Measurements from ENCODE around the gene CLINT1. TPM values are rescaled to one million over a fixed set of nuclear protein-coding genes. Genes with fewer than 3 reads are reported as not detected.
"Not testable (repeated sequence)": the region's sequence is repeated elsewhere in the genome, so short reads cannot be mapped to it uniquely, and the experiment has no call there.

Gene CLINT1
- 92.4 and 131 TPM in 2 replicates for total RNA-seq

DNA sequence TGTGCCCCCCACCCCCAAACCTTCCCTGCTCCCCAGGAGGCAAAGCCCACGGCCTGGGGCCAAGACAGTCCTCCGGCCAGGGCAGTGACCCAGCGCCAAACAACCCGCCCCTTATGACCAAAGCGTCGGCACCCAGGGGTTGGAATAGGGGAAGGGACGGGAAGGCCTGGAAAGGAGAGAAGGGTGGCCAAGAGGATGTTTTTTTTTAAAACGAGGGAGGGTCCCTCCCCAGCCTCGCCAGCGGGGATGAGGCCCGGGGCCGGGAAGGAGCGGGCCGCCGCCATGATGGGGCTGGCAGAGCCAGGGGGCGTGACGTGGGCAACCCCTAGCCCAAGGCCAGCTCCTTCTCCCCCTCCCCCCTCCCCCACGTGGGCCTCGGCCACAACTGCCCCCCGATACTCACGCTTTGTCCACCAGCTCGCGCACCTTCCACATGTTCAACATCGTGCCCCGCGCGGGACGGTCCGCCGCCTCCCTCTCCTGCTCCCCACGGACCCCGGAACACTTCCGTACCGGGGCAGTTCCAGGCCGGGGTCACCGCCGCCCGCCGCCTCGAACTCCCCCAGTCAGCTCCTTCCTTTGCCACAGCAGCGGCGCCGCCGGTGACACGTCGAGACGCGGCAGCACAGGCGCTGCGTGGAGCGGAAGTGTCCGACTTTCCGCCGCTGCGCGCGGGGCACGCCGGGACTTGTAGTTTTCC, at the start of gene CLINT1:
Gene CLINT1 (minus strand): TSS at position 619 of the 700 bp plus-strand sequence. CDS start 175 bp downstream, at position 444.
- peak; percentile 92 for DNase-seq

- no peak for DNase-seq
Observed at GRCh38 chr5:157908459-157908858, 49.5 kb upstream of the CLINT1 start.

DNA sequence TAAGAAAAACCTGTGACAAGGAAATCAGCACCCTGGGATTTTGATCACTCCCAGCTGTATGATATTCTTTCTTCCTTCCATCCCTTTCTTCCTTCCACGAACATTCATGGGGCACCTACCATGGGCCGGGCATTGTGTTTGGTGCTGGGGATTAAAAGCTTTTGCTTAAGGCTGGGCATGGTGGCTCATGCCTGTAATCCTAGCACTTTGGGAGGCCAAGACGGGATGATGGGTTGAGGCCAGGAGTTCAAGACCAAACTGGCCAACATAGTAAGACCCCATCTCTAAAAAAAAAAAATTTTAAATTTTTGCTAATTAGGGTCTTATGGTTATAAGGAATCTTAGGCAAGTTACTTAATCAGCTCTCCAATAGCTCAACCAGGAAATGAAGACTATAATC, 48.5 kb upstream of the CLINT1 start:
- no peak for DNase-seq

GRCh38 chr5:157903117-157903450, 44.1 kb upstream of the CLINT1 start:
- no peak for DNase-seq

- DNase-seq, result no peak
Observed at GRCh38 chr5:157902449-157903116, 43.6 kb upstream of the CLINT1 start.

GRCh38 chr5:157900644-157901043, 41.7 kb upstream of the CLINT1 start:
- DNase-seq, result no peak

- DNase-seq, result no peak
Observed at GRCh38 chr5:157893611-157894010, 34.7 kb upstream of the CLINT1 start.

DNA sequence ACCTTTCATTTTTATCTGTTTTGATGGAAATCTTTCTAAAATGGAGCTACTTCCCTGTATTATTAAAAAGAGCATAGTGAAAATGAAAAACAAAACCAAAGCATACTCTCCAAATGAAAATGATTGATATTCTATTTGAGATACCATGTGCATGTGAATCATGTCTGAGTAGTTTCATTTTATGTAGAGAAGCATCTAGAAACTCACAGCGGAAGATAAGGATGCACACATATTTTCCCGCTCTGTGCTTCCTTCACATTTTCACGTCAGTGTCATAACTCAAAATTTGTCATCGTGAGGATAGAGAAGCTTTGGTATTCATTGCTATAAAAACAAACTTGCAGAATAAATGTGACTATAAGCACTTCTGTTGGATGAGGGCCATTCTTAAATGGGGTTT, 34.0 kb upstream of the CLINT1 start:
- DNase-seq, result no peak

- no peak for DNase-seq
Observed at GRCh38 chr5:157890836-157891597, 32.1 kb upstream of the CLINT1 start.

DNA sequence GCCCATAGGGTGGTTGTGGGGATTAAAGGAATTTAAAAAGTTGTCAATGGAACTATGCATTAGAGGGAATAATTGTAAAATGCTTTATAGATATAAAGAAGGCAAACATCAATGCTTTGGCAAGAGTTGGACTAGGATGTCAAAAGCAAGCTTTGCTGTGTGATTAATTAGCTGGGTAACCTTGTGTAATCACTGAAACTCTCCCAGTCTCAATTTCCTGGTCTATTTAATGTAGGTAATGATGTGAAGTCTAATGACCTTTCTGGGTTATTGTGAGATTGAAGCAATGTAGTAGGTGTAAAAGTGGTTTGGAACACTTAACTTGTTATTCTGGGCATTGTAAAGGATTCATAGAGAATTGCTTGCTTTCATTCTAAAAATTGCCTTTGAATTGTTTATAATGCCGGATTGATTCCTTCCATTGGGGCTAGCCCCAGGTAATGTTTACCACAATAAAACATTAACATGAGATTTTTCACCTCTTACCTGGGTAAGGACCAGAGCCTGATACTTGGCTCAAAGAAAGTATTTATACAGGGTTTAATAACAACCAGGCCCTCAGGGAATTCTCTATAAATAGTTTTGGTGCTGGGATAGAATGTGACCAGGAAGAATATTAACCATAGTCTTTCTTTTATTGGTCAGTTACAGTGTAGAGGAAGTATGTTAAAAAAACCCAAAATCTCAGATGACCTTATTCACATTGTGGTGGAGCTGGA, 30.0 kb upstream of the CLINT1 start:
- DNase-seq, result no peak

GRCh38 chr5:157886796-157887380, 27.9 kb upstream of the CLINT1 start:
- DNase-seq, result no peak

DNA sequence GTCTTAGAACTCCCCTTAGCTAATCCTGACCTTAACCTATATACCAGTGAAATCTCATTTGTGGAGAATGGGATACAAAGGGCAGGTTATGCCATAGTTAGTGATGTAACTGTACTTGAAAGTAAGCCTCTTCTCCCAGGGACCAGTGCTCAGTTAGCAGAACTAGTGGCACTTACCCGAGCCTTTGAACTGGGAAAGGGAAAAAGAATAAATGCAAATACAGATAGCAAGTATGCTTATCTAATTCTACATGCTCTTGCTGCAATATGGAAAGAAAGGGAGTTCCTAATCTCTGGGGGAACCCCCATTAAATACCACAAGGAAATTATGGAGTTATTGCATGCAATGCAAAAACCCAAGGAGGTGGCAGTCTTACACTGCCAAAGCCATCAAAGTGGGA, 26.1 kb upstream of the CLINT1 start:
- DNase-seq, result not testable (repeated sequence)

DNA sequence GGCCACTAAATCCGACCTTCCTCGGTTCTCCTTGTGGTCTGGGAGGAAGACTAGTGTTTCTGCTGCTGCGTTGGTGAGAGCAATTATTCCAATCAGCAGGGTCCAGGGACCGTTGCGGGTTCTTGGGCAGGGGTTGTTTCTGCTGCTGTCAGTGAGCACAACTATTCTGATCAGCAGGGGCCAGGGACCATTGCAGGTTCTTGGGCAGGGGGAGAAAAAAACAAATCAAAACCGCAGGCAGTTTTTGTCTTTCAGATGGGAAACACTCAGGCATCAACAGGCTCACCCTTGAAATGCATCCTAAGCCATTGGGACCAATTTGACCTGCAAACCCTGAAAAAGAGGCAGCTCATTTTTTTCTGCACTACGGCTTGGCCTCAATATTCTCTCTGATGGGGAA, 22.6 kb upstream of the CLINT1 start:
- not testable (repeated sequence) for DNase-seq

DNA sequence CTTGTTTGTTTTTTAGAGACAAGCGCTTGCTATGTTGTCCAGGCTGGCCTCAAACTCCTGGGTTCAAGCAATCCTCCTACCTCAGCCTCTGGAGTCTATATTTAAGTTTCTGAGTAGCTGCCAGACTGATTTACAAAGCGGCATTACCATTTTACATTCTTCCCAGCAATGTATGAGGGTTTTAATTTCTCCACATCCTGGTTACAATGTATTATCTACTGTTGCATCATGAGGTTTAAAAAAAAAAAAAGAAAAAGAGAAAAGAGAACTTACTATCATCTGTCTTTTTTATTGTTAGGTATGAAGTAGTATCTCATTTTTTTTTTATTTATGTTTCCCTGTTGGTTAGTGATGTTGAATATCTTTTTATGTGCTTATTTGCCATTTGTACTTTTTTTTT, 18.9 kb upstream of the CLINT1 start:
- DNase-seq, result no peak

DNA sequence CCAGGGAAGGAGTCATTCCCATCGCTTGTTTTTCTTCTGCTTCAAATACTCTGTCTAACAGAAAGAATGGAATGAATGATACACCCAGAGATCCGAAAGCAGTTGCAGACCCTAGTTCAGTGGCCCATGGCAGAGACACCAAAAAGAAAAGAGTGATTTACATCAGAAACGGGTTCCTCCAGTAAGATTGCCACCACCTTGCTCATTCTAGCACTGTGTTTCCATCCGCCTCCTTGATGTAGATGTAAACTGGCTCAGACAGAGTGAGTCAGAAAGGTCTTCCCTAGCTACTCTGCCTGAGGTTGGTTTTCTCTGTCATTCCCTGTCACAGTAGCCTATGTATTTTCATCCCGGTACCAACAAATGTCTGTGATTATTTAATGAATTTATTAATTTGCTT, 15.9 kb upstream of the CLINT1 start:
- no peak for DNase-seq

GRCh38 chr5:157870837-157871834, 12.2 kb upstream of the CLINT1 start:
- DNase-seq, result peak; percentile 88

GRCh38 chr5:157867751-157868387, 8.9 kb upstream of the CLINT1 start:
- DNase-seq, result peak; percentile 8

- no peak for DNase-seq
Observed at GRCh38 chr5:157866536-157866935, 7.6 kb upstream of the CLINT1 start.

GRCh38 chr5:157865781-157866180, 6.8 kb upstream of the CLINT1 start:
- no peak for DNase-seq

GRCh38 chr5:157864067-157864466, 5.1 kb upstream of the CLINT1 start:
- no peak for DNase-seq
